Measurements from ENCODE around the gene NALCN. TPM values are rescaled to one million over a fixed set of nuclear protein-coding genes. Genes with fewer than 3 reads are reported as not detected.

The NALCN gene
- total and polyA plus RNA-seq, 2 donors (not counting 1 experiment from before 2014, with no cell fraction given), result not detected

DNA sequence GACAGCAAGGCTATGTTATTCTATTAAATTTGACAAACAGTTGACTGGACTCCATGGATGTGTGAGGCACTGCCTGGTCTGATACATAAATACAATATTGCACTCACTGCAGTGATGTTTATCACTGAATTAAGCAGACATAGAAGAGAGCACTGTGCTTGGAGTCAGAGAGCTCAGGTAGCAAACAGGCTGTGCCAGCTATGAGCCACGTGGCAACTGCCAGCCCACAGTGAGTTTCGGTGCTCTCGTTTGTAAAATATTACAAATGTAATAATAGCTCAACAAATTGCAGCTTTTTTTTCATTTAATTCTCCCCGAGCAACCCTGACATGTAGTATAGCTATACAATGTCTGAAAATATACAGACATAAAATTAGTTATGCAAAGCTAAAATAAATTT is 237.3 kb downstream of the NALCN start:
- ChIA-PET POLR2A (no interaction called here), CTCF (no interaction called here)
- H3K4me3 ChIP-seq (ENCODE audit: control extremely low read depth in 1 of 5, extremely low read depth in 1 of 5, insufficient read depth in 1 of 5, low read depth in 2 of 5, low read length in 4 of 5), result no peak overlapping the region
- Mint-ChIP-seq H3K27ac (no peak overlapping the region), H3K4me3 (no peak overlapping the region), H3K4me1 (no peaks in the 10 kb centered on the region), H3K27me3 (no peaks in the 10 kb centered on the region), H3K9me3 (ENCODE audit: insufficient read depth) (no peaks in the 10 kb centered on the region)
- no peak overlapping the region for H3K9ac ChIP-seq (ENCODE audit: low read length)
- ATAC-seq (ENCODE audit: low read depth), result no peak
- no peak for TF ChIP-seq CTCF (IDR thresholded peaks at IDR 0.05)
- no peak for TF ChIP-seq EZH2 (IDR thresholded peaks at IDR 0.05; ENCODE audit: borderline replicate concordance, insufficient read depth, low read depth, low read length, poor library complexity, severe bottlenecking)
- intact Hi-C loops (cut with micrococcal nuclease), result no loop called here
- no peaks in the 10 kb centered on the region for H3K4me1 ChIP-seq (ENCODE audit: control insufficient read depth in 2 of 2, insufficient read depth in 2 of 2, low read length in 2 of 2)
- H3K36me3 ChIP-seq (replicated peaks in 1 of 2; ENCODE audit: control extremely low read depth in 1 of 2, control insufficient read depth in 1 of 2, extremely low read depth in 1 of 2, insufficient read depth in 2 of 2, low read length in 1 of 2), result no peaks in the 10 kb centered on the region
- H3K27ac ChIP-seq (ENCODE audit: low read length in 2 of 2), result no peak overlapping the region
- DNase-seq, result no peak
- no CpG with 5 or more reads among the region's 4 CpGs for WGBS (ENCODE audit: insufficient coverage)
- H3K27me3 ChIP-seq (replicated peaks in 1 of 4; ENCODE audit: control extremely low read depth in 1 of 4, control insufficient read depth in 3 of 4, insufficient read depth in 4 of 4, low read length in 3 of 4), result no peaks in the 10 kb centered on the region
- no peaks in the 10 kb centered on the region for H3K79me2 ChIP-seq (ENCODE audit: control insufficient read depth, insufficient read depth, low read length)
- H3K9me3 ChIP-seq (ENCODE audit: control extremely low read depth in 1 of 3, control insufficient read depth in 2 of 3, insufficient read depth in 1 of 3, low read length in 2 of 3), result peaks cover 0 to 12% (median 0%) of the 10 kb centered on the region in 3 donors
- H3K4me2 ChIP-seq (replicated peaks; ENCODE audit: low read depth, low read length, poor library complexity, severe bottlenecking), result no peak overlapping the region
- H4K20me1 ChIP-seq (ENCODE audit: control insufficient read depth, insufficient read depth, low read length, poor library complexity, severe bottlenecking), result no peaks in the 10 kb centered on the region
- no peak overlapping the region for H2AFZ ChIP-seq (ENCODE audit: insufficient read depth, low read depth, low read length, poor library complexity, severe bottlenecking)

DNA sequence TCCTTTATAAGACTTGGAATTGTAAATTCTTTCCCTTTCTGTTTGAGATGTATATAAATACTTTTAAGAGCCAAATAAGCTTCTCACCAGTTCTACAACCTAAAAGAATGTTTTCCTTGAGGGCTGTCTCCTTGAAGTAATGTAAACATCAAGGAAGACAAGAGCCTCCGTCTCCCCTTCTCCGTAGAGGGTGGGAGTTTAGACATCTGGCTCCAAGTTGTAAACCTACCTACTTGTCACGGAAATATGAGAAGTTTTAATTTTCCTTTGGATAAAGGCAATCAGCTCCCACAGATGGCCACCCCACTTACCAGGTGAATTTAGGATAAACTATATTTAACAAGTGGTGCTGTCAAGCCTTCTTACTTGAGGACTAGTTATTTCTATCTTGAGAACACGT is 237.9 kb downstream of the NALCN start:
- ATAC-seq (ENCODE audit: low read depth), result no peak
- no peaks in the 10 kb centered on the region for H3K4me1 Mint-ChIP-seq
- H3K27me3 ChIP-seq (replicated peaks in 1 of 4; ENCODE audit: control extremely low read depth in 1 of 4, control insufficient read depth in 3 of 4, insufficient read depth in 4 of 4, low read length in 3 of 4), result no peaks in the 10 kb centered on the region

More for the DNA sequence above, 237.9 kb downstream of the NALCN start:
- Mint-ChIP-seq H3K27ac (no peak overlapping the region), H3K9me3 (ENCODE audit: insufficient read depth) (no peaks in the 10 kb centered on the region), H3K4me3 (no peak overlapping the region), H3K27me3 (no peaks in the 10 kb centered on the region)
- H3K79me2 ChIP-seq (ENCODE audit: control insufficient read depth, insufficient read depth, low read length), result no peaks in the 10 kb centered on the region
- POLR2A ChIA-PET, result no interaction called here
- TF ChIP-seq EZH2 (IDR thresholded peaks at IDR 0.05; ENCODE audit: borderline replicate concordance, insufficient read depth, low read depth, low read length, poor library complexity, severe bottlenecking) (no peak), CTCF (IDR thresholded peaks at IDR 0.05) (no peak)
- H3K9ac ChIP-seq (ENCODE audit: low read length), result no peak overlapping the region
- H3K4me3 ChIP-seq (ENCODE audit: control extremely low read depth in 1 of 5, extremely low read depth in 1 of 5, insufficient read depth in 1 of 5, low read depth in 2 of 5, low read length in 4 of 5), result no peak overlapping the region
- no peak overlapping the region for H3K27ac ChIP-seq (ENCODE audit: low read length in 2 of 2)
- WGBS (ENCODE audit: insufficient coverage), result no CpG with 5 or more reads among the region's 4 CpGs
- no peak overlapping the region for H3K4me2 ChIP-seq (replicated peaks; ENCODE audit: low read depth, low read length, poor library complexity, severe bottlenecking)
- H3K9me3 ChIP-seq (ENCODE audit: control extremely low read depth in 1 of 3, control insufficient read depth in 2 of 3, insufficient read depth in 1 of 3, low read length in 2 of 3), result peaks cover 0 to 12% (median 0%) of the 10 kb centered on the region in 3 donors
- H2AFZ ChIP-seq (ENCODE audit: insufficient read depth, low read depth, low read length, poor library complexity, severe bottlenecking), result no peak overlapping the region
- H3K4me1 ChIP-seq (ENCODE audit: control insufficient read depth in 2 of 2, insufficient read depth in 2 of 2, low read length in 2 of 2), result no peaks in the 10 kb centered on the region
- DNase-seq, result no peak
- CTCF ChIA-PET, result no interaction called here
- no peaks in the 10 kb centered on the region for H3K36me3 ChIP-seq (replicated peaks in 1 of 2; ENCODE audit: control extremely low read depth in 1 of 2, control insufficient read depth in 1 of 2, extremely low read depth in 1 of 2, insufficient read depth in 2 of 2, low read length in 1 of 2)
- intact Hi-C loops (cut with micrococcal nuclease), result no loop called here
- H4K20me1 ChIP-seq (ENCODE audit: control insufficient read depth, insufficient read depth, low read length, poor library complexity, severe bottlenecking), result no peaks in the 10 kb centered on the region

Measured in B cell (primary cell).